GM19193 (cell line): ENCODE measurements around the gene IFT43.

Experiments used
- POLR2A ChIP-seq: IDR thresholded peaks from 4 replicates; pipeline ENCODE4 v1.6.1; 2011; ENCODE audit not compliant: insufficient read depth, insufficient read length; ENCODE audit errors: extremely low read depth

The IFT43 gene

DNA sequence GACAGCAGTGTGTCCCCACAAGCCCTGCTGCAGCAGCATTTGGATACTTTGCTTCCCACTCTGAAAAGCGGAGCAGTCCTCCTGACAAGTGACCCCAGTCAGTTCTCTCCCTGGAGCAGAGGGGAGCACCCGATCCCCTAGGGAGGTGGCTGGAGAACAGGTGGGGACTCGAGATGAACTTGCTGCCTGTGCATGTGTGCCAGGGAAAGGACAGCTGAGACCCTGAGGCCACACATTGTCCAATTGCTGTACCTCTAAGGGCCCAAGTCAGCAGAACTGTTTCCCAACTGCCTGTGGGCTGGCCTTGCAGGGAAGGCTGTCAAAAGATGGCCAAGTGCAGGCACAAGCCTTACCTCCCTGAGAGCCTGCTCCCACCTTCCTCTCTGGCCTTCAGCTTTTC is 55.1 kb downstream of the IFT43 start:
- TF ChIP-seq POLR2A = no peak

DNA sequence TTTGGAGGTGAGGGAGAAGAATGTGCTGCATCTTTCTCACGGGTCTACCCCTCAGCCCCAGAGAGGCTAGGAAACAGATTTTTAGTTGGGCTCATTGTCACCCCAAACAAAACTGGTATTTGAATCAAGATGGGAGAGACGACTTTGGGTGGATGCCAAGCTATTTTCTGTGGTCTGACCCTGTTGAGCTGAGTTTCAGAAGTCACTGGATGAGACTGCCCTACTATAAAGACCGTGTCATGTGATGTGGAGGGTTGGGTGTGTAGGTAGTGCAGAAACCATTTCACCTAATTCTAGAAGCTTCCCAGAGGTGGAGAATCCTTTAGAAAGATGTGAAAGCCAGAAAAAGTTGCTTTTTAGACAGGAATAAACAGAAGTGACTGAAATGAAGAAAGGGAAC is 60.2 kb downstream of the IFT43 start:
- TF ChIP-seq POLR2A = no peak

DNA sequence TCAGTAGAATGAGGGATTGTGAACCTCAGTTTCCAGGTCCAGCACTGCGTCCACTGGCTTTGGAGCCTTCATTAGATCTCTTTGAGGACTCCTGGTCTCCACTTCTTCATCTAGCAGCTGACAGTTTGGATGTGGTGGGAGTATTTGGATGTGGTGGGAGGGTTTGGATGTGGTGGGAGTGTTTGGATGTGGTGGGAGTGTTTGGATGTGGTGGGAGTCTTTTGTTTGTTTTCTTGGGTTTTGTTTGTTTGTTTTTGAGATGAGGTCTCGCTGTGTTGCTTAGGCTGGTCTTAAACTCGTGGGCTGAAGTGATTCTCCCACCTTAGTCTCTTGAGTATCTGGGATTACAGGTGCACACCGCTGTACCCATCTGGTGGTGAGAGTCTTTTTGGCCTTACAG is 64.7 kb downstream of the IFT43 start:
- no peak for TF ChIP-seq POLR2A

DNA sequence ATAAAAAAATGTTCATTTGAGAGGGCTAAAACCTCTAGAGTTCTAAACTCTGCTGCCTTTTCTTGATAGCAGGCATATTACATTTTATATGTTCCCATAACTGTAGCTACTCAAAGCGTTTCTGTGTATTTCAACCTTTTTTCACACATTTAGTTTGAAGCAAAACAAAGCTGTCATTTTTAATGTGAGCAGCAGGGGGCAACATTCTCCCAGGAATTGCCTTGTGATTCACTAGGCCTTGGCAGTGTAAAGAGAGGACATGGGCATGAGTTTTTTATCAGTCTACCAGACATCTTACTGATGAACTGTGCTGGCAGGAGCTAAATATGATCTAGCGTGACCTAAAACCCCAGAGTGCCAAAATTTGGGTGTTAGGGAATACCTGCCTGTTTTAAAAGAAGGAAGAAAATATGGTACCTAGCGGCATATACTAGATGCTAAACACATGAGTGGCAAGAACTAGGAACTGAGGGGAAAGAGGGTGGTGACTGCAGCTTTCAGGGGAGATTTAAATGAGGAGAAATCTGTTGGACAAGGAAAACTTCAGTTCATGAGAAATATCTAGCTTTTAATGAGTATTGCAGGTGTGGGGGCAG is 65.3 kb downstream of the IFT43 start:
- no peak for TF ChIP-seq POLR2A

DNA sequence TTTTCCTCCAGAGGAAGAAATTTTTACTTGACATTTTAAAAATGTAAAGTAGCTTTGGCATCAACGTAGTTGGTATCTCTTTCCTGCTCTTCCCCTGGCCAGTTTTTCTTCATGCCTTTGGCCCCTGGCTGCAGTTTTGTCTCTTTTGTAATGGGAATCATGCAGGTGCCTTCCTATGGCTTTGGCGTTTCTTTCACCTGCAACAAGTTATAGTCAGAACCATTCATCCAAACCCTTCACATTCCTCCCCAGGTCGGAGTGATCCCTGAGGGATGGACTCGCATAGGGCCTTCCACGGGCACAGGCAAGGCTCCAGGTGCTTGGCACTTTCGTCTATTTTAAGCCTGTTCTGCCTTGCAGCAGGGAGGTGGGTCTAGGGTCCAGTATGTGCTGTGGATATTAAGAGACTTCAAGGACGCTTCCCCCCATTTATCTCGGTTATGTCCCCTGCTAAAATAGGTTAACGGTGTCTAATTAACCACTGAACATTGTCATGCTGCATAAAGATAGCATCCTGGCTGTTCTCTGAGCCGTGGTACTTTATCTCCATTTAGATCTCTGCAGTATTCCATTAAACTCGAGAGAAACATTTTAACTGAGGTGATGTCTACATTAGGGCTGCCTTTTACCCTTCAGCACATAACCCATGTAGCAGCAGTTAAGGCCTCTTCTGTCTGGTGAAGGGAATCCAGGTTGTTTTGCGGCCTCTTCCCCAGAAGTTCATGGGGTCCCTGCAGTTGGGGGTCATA is 66.3 kb downstream of the IFT43 start:
- TF ChIP-seq POLR2A = no peak

DNA sequence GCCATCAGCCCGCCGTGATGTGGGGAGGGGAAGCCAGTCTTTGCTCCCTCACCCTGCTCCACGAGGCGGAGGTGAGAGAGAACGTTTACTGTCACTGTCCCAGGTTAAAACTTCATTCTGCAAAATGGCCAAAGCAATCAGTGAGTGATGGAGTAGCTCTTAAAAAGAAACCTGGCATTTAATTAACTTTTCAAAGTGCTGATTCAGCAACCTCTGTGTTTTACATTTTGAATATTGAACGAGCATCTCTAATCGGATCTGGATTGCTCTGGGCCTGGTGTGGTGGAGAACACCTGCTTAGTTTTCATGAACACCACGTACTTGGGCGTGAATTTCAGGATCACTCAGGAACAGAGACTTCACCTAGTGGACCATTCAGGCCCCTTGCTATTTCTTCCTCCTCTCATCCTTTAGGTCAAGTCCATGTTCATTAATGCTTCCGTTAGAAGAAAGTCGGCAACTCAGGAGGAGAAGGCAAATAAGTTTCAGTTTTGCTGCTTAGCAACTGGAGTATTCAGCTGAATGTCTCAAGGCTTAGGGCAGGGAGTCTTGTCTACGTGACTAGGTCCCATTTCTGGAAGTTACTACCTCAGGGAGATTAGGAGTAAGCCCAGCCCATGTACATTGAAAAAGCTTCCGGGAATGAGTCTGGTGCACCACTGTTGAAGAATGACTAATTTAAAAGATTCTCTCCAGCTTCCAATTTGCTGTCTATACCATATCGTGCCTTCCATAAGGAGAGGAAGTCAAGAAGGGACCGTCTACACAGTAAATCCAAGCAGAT is 68.2 kb downstream of the IFT43 start:
- no peak for TF ChIP-seq POLR2A

DNA sequence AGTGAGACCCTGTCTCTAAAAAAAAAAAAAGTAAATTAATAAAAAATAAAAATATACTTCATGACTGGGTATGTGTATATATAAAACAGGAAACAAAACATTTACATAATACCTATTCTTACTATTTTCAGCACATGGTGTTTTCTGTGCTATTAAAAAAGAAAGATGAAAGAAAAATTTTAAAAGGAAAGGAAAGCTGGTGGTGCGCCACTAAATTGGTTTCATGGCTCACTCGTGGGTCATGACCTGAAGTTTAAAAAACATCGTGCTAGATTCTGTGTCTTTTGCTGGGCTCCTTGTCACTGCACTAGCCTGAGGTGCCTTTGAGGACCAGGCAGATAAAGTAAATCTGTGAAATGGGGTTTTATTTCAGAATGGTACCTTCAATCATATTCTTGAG is 69.8 kb downstream of the IFT43 start:
- TF ChIP-seq POLR2A = no peak

DNA sequence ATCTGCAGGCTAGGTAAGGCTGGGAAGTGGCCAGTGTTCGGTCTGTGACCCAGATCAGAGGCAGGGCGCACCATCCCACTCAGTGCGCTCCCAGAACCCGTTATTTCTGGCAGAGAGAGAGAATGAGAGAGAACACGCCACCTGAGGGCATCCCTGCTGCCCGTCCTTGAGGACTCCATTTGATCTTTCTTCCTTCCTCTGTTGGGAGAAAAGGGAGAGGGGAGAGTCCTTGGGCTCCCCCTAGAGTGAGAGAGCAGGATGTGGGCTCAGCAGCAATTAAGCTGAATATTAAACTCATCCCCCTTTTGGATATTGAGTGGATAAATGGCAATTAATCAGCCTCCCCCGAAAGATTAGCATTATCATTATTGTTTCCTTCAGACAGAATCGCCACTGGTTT is 70.6 kb downstream of the IFT43 start:
- no peak for TF ChIP-seq POLR2A

DNA sequence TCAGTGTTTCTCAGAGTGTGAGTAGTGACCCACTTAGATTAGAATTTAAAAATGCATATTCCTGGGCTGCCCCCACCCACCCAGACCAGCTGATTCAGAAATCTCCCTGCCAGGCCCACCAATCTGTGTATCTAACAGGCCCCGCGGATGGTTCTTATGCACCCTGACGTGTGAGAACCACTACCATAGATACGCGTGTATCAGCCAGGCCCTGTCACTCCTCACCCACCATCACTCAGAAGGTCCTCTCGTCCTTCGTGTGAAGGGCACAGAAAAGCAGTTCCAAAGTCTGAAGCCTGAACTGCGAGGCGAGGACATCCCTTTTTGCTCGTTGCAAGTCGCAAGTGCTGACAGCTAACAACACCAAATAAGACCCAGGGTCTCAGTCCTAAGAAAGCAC is 72.4 kb downstream of the IFT43 start:
- no peak for TF ChIP-seq POLR2A

DNA sequence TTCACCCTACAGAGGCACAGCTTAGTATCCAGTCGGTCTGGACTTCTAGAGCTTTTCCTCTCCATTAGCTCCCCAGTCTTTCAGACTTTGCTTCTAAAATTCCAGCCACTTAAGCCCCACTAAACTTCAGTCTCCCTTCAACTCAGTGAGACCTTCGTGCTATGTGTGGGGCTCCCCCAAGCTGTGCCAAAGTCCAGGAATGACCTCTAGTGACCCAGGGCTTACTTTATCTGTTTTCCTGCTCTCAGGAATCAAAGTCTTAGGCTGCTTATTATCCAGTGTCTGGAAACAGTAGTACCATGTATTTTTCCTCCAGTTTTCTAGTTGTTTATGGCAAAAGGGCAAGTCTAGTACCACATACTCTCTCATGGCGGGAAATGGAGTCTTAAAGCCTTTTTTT is 77.8 kb downstream of the IFT43 start:
- TF ChIP-seq POLR2A = no peak

DNA sequence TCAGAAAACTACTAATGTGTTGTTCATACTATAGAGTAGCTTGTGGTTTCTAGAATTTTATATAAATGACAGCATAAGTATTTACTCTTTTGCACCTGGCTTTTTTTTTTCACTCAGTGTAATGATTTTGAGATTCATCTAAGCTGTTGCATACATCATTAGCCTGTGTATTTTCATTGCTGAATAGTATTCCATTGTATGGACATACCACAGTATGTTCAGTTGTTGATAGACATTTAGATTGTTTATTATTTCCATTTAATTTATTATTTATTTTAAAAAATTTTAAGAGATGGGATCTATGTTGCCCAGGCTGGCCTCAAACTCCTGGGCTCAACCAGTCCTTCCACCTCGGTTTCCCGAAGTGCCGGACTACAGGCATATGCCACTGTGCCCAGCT is 80.0 kb downstream of the IFT43 start:
- no peak for TF ChIP-seq POLR2A

DNA sequence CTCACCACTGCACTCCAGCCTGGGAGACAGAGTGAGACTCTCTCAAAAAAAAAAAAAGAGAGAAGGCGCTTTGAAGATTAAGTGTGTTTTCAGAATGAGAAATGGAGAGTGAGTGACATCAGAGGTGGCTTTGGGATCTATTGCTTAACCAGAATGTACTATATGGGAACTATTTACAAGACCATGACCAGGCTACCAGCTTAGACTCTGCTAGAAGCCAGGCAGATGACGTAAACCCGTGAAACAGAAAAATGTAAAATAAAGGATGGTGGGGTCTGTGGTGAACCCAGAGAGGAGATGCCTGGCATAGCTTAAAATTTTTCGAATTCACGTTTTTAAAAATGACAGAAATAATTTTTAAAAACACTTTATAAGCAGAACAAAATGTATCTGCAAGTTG is 82.0 kb downstream of the IFT43 start:
- TF ChIP-seq POLR2A = no peak

DNA sequence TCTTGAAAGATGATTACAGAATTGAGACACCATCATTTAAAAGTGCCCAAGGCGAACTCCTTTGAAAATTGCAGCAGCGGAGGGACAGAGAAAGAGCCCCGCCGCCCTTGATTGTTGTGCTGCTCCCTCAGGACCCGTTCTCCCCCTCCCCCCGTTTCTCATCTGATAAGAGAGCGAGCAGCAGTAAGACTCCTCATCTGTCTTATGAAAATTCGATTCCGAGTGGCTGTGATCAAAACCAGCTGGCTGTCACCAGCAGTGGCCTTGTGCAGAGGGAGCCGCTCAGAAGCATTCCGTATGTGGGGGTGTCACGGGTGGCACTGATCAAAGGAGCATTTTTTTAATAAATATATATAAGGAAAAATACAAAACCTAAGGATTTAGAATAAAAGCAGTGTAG is 88.2 kb downstream of the IFT43 start:
- no peak for TF ChIP-seq POLR2A

DNA sequence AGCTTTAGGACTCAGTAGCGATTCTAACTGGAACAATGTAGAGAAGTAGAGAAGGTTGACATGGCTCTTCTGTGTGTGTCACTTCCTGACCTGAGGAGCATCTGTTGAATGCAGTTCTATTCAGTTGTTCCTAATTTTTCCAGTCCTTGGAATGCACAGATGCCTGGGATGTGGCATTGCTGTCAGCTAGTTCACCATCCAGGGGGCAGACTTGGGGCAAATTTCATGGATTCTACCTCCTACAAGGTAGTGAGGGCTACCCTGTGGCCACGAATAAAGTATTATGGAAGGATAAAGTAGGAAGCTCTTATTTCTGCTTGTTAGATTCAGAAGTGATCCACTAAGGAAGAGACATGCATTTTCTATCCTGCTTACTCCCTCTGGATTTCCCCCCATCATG is 91.8 kb downstream of the IFT43 start:
- no peak for TF ChIP-seq POLR2A

DNA sequence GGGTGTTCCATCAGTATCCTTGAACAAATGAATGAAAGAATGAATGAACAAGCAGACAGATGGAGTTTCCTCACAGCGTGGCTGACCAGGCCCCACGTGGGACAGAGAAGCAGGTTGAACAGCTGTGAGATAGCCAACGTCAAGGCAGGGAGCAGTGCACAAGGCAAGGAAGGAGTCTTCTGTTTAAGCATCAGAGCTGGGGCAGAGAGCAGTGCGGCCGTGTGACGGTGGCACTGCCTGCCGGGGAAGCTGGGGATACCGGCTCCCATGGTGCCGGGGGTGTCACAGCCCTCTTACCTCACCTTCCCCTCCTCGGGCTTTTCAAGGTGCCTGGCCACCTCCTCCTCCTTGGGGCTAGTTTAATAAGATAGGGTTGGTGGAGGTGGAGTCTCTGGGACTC is 92.9 kb downstream of the IFT43 start:
- TF ChIP-seq POLR2A = no peak

DNA sequence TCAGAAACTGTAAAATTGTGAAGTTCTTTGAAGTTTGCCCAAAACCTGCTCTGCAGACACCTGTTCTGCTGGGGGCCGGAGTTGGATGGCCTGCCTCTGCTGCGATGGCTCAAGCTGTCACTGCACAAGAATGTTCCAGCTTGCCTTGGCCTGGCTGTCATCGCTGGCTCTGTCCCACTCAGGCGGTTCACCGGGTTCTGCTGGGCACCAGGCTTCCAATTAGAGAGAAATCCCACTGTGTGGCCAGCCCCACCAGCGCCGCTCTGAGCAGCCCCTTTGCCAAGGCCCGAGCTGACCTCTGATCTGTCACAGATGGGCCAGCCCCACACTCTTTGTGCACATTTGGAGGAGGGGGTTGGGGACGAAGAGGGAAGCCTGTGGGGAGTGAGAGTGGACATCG is 94.5 kb downstream of the IFT43 start:
- TF ChIP-seq POLR2A = no peak

DNA sequence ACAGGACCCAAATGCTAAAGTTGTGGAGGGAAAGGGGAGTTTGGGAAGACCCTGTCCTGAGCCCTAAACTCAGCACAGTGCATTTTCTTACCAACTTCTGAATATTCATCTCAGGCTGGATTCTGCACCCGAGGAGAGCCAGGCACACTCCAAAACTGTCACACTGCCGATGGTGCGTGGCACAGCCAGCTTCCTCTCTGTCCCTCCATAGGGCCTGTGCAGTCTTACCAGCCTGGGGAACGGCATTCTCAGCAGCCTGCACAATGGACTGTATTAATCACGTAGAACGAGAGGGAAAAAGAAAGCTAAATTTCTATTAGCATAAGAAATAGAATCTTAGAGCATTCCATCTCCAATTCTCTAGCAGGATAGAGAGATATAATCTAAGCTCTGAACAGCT is 94.9 kb downstream of the IFT43 start:
- TF ChIP-seq POLR2A = no peak

DNA sequence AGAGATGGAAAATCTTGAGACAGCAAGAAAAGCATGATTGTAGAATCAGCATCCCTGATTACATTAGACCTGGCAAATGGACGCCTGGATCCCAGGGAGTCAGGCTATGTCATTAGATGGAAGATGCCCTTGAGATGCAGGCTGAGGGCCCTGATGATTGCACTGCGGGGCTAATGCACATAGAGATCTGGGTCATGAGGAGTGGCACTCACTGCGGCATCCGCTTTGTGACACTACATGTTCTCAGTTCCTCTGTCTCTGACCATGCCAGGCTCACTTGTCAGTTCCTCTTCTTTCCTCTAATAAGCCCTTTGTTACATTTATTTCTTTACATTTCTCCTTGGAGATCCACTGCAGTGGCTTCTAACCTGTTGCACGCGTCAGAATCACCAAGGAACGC is 96.1 kb downstream of the IFT43 start:
- no peak for TF ChIP-seq POLR2A
